ENCODE measurements around the gene CDKN1B. TPM values are rescaled to one million over a fixed set of nuclear protein-coding genes. Genes with fewer than 3 reads are reported as not detected.

The CDKN1B gene
- total RNA-seq, 1 donor from 2014 or later: 151 TPM

- no peak for FAIRE-seq
- DNase-seq (ENCODE audit: low spot score in 2 of 2): no peak
These were observed 28.5 kb downstream of the CDKN1B start for GRCh38 chr12:12745576-12746211.

GRCh38 chr12:12747278-12747677, 30.1 kb downstream of the CDKN1B start:
- no peak for FAIRE-seq

DNA sequence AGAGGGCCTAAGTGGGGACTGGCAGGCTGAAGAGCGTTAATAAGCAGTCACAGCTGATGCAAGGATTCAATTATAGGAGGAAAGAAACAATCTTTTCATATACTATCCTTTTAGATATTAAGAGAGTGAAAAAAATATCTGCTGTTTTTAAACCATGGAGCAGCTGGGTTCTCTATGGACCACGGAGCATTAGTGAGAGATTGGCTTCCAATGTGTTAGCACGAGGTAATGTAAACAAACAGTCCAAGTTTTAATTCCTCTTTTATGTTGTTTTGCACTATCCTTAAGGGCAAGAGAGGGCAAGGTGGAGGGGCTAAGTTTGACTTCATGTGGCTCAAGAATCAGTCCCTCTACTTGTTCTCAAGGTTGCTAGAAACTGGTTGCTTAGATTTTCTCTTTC, 30.9 kb downstream of the CDKN1B start:
- no peak for FAIRE-seq

More at GRCh38 chr12:12747278-12747677, 30.1 kb downstream of the CDKN1B start:
- DNase-seq (ENCODE audit: low spot score in 2 of 2): no peak

GRCh38 chr12:12749433-12749832, 32.3 kb downstream of the CDKN1B start:
- no peak for DNase-seq (ENCODE audit: low spot score in 2 of 2)
- FAIRE-seq: no peak

More for the DNA sequence above, 30.9 kb downstream of the CDKN1B start:
- DNase-seq (ENCODE audit: low spot score in 2 of 2): no peak

DNA sequence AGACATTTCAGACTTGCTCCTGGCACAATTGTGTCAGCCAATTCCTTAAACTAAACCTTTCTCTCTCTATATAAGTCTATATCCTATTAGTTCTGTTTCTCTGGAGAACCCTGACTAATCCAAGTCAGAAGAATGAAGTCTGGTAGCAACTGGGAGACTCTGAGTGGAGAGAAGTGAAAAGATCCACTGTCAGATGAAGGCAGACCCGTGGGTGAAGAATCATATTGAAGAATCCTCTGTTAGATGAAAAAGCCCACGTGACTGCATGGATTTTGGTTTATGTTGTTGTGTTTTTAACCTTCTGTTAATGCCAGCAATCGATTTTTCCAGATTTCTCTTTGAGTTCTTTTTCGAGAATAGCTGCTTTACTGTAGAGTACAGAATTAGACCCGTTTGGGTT, 38.8 kb downstream of the CDKN1B start:
- no peak for FAIRE-seq

DNA sequence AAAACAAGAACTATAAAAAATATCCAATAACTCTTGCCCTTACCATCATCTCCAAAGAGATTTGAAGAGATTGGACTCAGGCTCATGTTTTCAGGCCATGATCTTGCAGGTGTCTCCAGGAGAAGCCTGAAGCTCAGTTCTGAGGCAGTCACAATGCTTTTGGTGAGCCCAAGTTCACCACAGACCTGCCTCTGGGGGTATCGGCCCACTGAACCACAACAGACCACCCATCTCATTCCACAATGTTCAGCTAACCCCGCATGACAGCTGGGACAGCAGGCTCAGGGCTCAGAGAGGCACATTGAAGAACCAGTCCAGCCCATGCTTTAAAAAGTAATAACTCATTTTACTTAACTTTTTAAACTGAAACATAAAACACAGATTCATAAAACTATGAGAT, 40.0 kb downstream of the CDKN1B start:
- no peak for FAIRE-seq
- no peak for DNase-seq (ENCODE audit: low spot score in 2 of 2)

More for the DNA sequence above, 38.8 kb downstream of the CDKN1B start:
- no peak for DNase-seq (ENCODE audit: low spot score in 2 of 2)

DNA sequence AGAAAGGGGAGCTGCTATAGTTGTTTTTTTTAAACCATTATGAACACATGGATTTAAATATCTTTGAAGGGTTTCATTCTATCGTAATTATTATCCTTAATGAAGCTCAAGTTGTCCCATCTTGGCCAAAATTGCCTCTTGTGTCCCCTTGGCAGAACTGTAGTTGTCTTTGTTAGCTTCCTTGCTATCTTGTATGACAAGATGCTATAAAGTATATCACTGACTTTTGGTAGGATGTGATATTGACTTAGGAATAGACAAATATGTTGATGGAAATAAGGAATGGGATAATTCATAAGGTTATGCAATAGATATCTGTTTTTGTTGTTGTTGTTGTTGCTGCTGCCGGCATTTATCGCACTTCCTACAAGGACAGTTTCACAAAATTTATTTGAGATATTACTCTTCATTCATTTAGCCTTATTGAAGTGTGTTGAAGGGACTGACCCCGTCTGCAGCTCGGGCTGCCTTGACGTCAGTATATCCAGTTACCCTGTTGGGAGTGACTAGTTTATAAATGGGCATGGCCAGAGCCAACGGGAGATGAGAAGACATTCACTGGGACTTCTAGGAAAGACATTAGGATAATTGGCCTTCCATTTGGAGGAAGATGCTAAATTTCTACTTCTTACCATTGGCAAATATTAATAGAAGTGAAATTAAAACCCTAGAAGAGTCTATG, 42.2 kb downstream of the CDKN1B start:
- no peak for FAIRE-seq
- DNase-seq (ENCODE audit: low spot score in 2 of 2): no peak

DNA sequence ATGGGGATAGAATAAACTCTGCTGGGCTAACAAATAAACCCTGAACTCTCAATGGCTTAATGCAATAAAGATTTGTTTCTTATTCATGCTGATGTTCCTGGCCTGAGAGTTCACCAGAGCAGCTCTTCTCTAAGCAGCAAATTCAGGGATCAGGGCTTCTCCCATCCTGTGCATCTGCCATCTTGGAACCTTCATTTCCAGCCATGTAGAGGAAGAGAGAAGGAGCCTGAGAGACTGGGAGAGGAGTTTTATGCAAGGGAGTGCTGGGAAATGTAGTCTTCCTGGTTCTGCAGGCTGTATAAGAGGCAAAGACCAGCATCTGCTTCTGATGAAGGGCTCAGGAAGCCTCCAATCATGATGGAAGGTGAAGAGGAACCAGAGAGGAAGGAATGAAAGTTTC, 47.7 kb downstream of the CDKN1B start:
- no peak for DNase-seq (ENCODE audit: low spot score in 2 of 2)
- FAIRE-seq: no peak

GRCh38 chr12:12770262-12770661, 53.1 kb downstream of the CDKN1B start:
- DNase-seq (ENCODE audit: low spot score in 2 of 2) (no peak), FAIRE-seq (no peak)

Small RNA genes lying within 50 kb of the gene (small RNA-seq; reads per million reads assigned to genes)
- not detected for gene MIR613

Other genes starting within 250 kb of the CDKN1B start
- 9.8 TPM for gene DUSP16, start 154.5 kb upstream of the CDKN1B start, total RNA-seq
- 35.9 TPM for gene CREBL2, start 105.5 kb upstream of the CDKN1B start, total RNA-seq
- gene GPR19, start 21.2 kb upstream of the CDKN1B start, total RNA-seq: 32.2 TPM
- 20.0 TPM for gene APOLD1, start 68.3 kb downstream of the CDKN1B start, total RNA-seq
- 62.4 TPM for gene DDX47, start 96.0 kb downstream of the CDKN1B start, total RNA-seq
- gene GPRC5A, start 174.2 kb downstream of the CDKN1B start, total RNA-seq: under 0.01 TPM
- not detected for gene GPRC5D, start 234.8 kb downstream of the CDKN1B start, total RNA-seq